NCI-H774 (cell line): ENCODE results near the gene FAM131A.

Experiments used
- DNase-seq: peaks from one replicate; lab custom pipeline; 2025; lab: John Stamatoyannopoulos, UW

Gene FAM131A

GRCh38 chr3:184358124-184358767 lies 20.8 kb downstream of the FAM131A start:
- no peak for DNase-seq

GRCh38 chr3:184358921-184359350 lies 21.5 kb downstream of the FAM131A start:
- no peak for DNase-seq

- no peak for DNase-seq
These were observed 22.2 kb downstream of the FAM131A start for GRCh38 chr3:184359610-184360009.

DNA sequence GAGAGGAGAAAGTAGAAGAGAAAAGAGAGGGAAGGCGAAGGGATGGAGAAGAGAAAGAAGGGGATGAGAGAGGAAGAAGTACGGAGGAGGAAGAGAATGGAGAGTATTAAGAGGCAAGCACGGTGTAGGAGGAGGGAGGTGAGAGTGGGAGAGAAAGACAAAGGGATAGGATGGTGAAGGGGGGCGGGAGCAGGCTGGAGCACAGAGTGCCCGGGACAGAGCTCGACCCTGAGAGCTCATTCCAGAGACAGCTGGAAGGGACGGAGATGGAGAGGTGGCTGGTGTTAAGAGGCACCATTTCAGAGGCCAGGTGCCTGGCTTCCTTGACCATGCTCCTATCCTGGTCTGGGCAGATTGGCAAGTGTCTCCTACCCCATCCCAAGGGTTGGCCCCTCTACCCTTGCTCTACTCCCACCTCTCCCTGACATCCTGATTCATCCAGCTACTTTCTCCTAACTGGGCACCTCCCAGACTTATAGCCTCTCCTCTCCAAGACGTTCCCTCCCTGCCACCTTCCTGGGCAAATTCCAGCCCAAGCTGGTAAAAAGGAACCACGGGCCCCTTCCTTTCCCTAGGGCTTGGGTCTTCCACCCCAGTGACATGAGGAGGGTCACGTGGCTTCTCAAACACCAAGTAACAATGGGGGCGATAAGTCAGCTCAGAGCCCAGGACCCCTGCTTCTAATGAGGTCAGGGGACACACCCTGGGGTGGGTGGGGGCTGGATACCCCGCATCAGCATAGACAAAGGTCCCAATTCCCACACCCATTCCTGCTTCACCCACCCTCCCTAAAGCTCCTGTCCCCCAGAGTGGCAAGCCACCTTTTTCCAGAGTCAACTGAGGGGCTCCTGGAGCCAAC lies 22.9 kb downstream of the FAM131A start:
- no peak for DNase-seq

GRCh38 chr3:184360929-184361531 lies 23.6 kb downstream of the FAM131A start:
- DNase-seq, result no peak

DNA sequence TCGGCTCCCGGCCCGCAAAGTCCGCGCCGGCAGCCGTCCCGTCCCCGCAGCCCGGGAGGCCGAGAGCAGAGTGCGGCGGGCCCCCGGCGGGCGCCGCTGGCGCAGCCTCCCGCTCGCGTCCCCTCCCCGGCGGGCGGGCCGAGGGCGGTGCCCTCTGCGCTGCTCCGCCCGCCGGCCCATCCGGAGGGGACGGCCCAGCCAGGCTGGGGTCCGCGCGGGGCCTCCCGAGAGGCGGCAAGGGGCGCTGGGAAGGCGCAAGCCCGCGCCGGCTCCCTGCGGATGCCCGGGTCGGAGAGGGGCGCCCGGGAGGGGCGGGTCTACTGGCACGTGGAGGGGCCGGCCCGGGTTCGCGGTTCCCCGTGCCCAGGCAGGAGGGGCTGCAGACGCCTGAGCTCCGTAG lies 24.1 kb downstream of the FAM131A start, which contains the start of the genes CLCN2 and POLR2H:
TSS of gene CLCN2 (minus strand) at position 74 of the 400 bp plus-strand sequence. CDS start 126 bp downstream, outside the sequence.
TSS of gene POLR2H (plus strand) at position 179 of the 400 bp plus-strand sequence. CDS start 1,783 bp downstream, outside the sequence.
- DNase-seq, result peak; percentile 78

DNA sequence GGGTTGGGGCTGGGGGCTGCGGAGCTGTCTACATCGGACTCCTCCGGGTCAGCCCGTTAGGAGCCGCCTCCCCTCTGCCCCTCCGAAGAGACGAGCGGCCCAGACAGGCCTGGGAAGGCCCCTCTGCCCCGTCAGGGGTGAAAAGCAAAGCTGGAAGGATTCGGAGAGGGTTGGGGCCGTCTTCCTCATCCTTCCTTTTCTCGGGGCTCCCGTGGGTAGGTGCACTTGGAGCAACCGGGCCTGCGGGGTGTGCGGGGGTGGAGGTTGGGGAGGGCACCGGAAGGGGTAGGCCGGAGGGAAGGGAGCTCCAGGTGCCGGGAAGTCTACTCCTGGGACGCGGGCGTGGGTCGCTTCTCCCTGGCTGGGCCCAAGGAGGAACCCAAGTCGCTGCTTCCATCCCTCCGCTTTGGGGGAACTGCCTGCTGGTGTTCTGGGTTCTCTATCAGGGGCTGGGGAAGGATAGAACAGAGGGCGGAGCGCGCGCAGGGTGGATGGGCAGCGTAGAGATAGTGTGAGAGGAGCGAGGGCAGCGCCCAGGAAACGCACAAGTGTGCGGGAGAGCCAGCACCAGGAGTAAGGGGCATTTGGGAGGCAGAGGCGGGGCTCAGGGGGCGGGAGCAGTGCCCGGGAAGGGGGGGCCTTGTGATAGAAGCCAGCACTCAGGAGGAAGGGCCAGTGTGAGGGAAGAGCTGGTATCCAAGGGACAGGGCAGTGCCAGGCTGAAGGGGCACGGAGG lies 24.7 kb downstream of the FAM131A start:
- peak; percentile 90 for DNase-seq

DNA sequence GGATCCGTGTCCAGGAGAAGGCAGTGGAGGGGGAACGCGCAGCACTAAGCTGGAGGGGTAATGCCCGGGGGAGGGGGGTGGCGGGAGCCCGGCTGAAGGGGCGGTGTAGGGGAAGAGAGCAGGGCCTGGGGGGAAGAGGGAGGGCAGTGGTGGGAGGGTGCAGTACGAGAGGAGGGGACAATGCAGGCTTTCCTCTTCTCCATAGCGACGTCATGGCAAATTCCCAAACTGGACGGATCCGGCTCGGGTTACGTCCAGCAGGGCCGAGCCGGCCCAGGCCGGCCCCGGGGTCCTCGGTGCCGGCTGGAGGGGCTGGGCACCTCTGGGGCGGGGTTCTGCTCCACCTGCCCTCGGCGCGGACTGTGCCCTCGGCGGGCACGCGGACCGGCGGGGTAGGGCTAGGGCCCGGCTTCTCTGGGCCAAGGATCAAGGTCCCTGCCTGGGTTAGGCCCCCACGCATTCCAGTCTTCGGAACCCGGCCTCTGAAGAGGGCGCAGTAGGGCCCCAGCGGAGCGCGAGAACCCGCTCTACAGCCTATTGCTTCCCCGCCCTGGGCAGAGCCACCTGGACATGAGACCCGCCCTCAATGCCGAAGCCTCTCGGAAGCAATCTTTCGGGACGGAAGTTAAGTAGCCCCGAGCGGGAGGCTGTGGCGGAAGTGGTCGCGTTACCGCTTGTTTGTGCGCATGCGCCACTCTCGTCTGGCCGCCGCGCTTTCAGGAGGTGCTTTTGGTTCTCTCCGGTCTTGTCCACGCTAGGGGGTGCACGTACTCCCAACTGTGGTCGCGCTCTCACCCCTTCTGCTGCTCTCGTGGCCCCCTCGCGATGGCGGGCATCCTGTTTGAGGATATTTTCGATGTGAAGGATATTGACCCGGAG lies 25.5 kb downstream of the FAM131A start:
- peak; percentile 100 for DNase-seq

DNA sequence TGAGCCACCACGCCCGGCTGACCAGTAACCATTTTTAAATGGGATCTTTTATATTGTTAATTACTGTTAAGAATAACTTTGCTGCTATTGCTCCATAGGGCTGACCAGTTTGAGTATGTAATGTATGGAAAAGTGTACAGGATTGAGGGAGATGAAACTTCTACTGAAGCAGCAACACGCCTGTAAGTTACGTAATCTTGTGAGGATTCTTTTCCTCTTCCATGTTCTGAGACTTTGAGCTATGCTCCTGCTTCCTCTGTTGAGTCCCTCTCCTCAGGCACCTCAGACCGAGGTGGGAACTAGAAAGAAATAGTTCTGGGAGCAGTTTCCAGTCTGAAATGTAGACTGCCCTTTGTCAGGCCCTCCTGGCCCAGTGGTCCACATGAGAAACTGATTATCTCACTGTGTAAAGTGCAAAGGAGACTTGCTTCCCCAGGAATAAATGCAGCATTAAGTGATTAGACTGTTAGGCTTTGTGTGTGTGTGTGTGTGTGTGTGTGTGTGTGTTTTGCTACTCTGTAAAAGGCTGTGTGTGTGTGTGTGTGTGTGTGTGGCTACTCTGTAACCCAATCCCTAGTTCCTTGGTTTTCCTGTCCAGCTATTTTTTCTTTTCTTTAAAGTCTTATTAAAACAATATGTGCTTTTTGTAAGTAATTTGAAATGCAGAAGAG lies 29.4 kb downstream of the FAM131A start:
- DNase-seq, result no peak

- DNase-seq, result no peak
These were observed 30.7 kb downstream of the FAM131A start for GRCh38 chr3:184368116-184368515.

DNA sequence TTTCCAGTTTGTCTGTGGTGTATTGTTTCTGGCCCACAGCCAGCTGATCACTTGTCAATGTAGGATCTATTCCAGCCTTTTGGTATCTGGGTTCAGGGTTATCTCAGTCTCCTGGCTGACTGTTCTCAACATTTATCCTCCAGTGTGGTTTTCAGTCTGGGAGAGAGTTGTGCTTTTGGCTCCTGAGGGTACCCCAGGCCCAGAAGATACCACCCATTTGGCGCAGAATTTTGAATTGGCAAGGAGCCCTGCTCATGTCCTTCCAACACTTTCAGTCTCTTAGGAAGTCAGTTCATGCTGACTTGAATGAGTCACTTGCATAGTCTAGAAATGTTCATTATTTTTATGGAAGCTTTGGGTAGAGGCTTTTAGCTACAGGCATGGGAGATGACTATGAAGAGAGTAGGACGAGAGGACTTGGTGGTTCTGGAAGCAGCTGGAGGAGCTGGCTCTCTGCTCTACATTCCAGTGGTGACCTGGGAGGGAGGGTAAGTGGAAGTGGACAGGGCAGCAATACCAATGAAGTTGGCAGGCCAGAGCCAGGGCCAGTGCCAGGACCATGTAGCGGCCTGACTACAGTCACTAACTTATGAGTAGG lies 31.3 kb downstream of the FAM131A start:
- DNase-seq, result no peak

GRCh38 chr3:184371570-184372018 lies 34.2 kb downstream of the FAM131A start:
- DNase-seq, result peak; percentile 99

- no peak for DNase-seq
These were observed 35.0 kb downstream of the FAM131A start for GRCh38 chr3:184372296-184372821.

DNA sequence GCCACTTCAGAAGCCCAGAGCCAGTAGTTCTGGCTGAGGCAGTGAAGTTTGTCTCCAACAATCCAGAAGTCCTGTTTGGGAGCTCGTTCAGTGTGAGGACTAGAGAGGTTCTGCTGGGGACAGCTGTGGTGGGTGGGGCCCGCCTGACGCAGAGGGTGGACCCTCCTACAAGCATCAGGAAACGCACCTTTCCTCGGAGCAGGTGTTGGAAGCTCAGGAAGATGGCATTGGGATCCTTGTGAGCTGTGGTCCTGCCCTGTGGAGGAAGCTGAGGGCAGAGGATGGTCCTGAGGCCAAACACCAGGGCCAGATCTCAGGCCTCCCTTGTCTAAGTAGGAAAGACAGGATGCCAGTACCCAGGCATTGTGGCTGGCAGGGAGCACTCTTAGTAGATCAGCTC lies 35.5 kb downstream of the FAM131A start:
- no peak for DNase-seq

- no peak for DNase-seq
These were observed 36.0 kb downstream of the FAM131A start for GRCh38 chr3:184373422-184373821.

GRCh38 chr3:184375747-184376461 lies 38.5 kb downstream of the FAM131A start:
- DNase-seq, result no peak

DNA sequence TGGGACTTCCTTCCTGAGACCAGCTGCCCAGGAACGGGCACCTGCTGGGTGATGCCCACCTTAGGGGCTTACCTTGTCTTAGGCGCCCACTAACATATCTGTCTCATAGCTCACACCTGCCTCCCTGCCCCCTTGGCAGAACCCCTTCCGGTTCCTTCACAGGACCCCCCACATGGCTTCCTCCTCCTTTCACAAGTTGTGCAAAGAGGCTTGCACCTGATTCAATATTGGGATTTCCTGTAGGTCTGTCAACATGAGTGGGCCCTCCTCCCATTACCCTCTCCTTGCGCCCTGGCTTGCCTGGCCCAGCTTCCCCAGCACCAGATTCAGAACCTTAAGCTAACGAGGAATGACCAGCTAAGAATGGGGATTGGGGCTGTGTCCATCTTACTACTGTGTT lies 40.0 kb downstream of the FAM131A start:
- peak; percentile 73 for DNase-seq

GRCh38 chr3:184377882-184378445 lies 40.6 kb downstream of the FAM131A start, which contains the start of gene THPO:
THPO (minus strand) TSS chr3:184378207; CDS start chr3:184376259, 1,948 bp downstream.
- DNase-seq, result peak; percentile 81
